ENCODE measurements around the gene SORCS2.

The SORCS2 gene

GRCh38 chr4:7158081-7158750, 34.1 kb upstream of the SORCS2 start:
- TF ChIP-seq CTCF (IDR thresholded peaks at IDR 0.05; ENCODE audit: low read depth, low read length) = no peak
- Histone ChIP-seq H3K4me1 (no peaks in the 10 kb centered on the region), H3K4me3 (ENCODE audit: low read depth, low read length) (no peak overlapping the region), H3K27me3 (no peaks in the 10 kb centered on the region), H3K9me3 (no peaks in the 10 kb centered on the region), H3K36me3 (no peaks in the 10 kb centered on the region)
- no peak for DNase-seq

GRCh38 chr4:7158991-7159390, 33.3 kb upstream of the SORCS2 start:
- H3K36me3 ChIP-seq = no peaks in the 10 kb centered on the region
- no peaks in the 10 kb centered on the region for H3K9me3 ChIP-seq
- H3K4me3 ChIP-seq (ENCODE audit: low read depth, low read length) = no peak overlapping the region
- no peaks in the 10 kb centered on the region for H3K4me1 ChIP-seq
- no peak for DNase-seq
- no peaks in the 10 kb centered on the region for H3K27me3 ChIP-seq
- no peak for TF ChIP-seq CTCF (IDR thresholded peaks at IDR 0.05; ENCODE audit: low read depth, low read length)

GRCh38 chr4:7159923-7160322, 32.4 kb upstream of the SORCS2 start:
- DNase-seq = no peak
- Histone ChIP-seq H3K36me3 (no peaks in the 10 kb centered on the region), H3K4me1 (no peaks in the 10 kb centered on the region), H3K9me3 (no peaks in the 10 kb centered on the region), H3K27me3 (no peaks in the 10 kb centered on the region), H3K4me3 (ENCODE audit: low read depth, low read length) (no peak overlapping the region)
- TF ChIP-seq CTCF (IDR thresholded peaks at IDR 0.05; ENCODE audit: low read depth, low read length) = no peak

- DNase-seq = no peak
- H3K4me3 ChIP-seq (ENCODE audit: low read depth, low read length) = no peak overlapping the region
- no peak for TF ChIP-seq CTCF (IDR thresholded peaks at IDR 0.05; ENCODE audit: low read depth, low read length)
- H3K27me3 ChIP-seq = no peaks in the 10 kb centered on the region
- H3K9me3 ChIP-seq = no peaks in the 10 kb centered on the region
- no peaks in the 10 kb centered on the region for H3K36me3 ChIP-seq
- H3K4me1 ChIP-seq = no peaks in the 10 kb centered on the region
These were observed 31.9 kb upstream of the SORCS2 start for GRCh38 chr4:7160439-7160838.

- Histone ChIP-seq H3K4me3 (ENCODE audit: low read depth, low read length) (no peak overlapping the region), H3K9me3 (no peaks in the 10 kb centered on the region)
These were observed 31.3 kb upstream of the SORCS2 start for GRCh38 chr4:7160951-7161440.

More at GRCh38 chr4:7160951-7161440, 31.3 kb upstream of the SORCS2 start:
- DNase-seq = no peak
- H3K4me1 ChIP-seq = no peaks in the 10 kb centered on the region
- TF ChIP-seq CTCF (IDR thresholded peaks at IDR 0.05; ENCODE audit: low read depth, low read length) = no peak
- H3K36me3 ChIP-seq = no peaks in the 10 kb centered on the region
- no peaks in the 10 kb centered on the region for H3K27me3 ChIP-seq

Data from BE2C (cell line).